ENCODE measurements around the gene PTPRD. TPM values are rescaled to one million over a fixed set of nuclear protein-coding genes. Genes with fewer than 3 reads are reported as not detected.

Gene PTPRD
- total and polyA plus RNA-seq, 9 of the 15 experiments (the other 6 are each of a cell fraction or from before 2014, with no cell fraction given): 0.11 TPM; not detected in 8

DNA sequence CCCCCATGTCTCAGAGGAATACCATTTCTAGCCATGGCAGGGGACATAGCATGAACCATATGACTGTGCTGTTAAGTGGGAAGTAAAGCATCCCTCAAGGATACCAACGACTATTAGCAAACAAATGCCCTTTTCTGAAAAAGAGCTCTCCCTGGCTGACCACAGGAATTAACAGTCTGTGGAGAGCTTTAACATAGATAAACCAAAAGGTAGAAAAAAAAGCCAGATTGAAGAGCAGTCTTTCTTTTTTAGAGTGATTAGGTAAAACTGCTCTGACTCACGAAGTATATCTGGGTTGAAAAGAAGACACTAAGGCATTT is 2280.5 kb downstream of the PTPRD start:
- BruUV-seq (replicated peaks): no TSS peak
- Histone ChIP-seq H4K20me1 (replicated peaks; ENCODE audit: control insufficient read depth, insufficient read depth, low read length) (no peaks in the 10 kb centered on the region), H3K9ac (ENCODE audit: insufficient read depth in 1 of 2, low read depth in 2 of 2, low read length in 2 of 2) (no peak overlapping the region), H3K4me3 (no peak overlapping the region), H3K79me2 (ENCODE audit: control insufficient read depth, insufficient read depth, low read length) (no peaks in the 10 kb centered on the region), H3K9me3 (replicated peaks; ENCODE audit: control insufficient read depth, insufficient read depth, low read depth, low read length) (no peaks in the 10 kb centered on the region), H3K4me2 (ENCODE audit: insufficient read depth, low read length) (no peak overlapping the region), H2AFZ (ENCODE audit: low read depth, low read length) (no peak overlapping the region), H3K27ac (ENCODE audit: extremely low read depth, low read depth, low read length) (no peak overlapping the region), H3K4me1 (replicated peaks in 1 of 2; ENCODE audit: control insufficient read depth in 2 of 2, insufficient read depth in 2 of 2, low read length in 2 of 2) (no peaks in the 10 kb centered on the region), H3K9me1 (ENCODE audit: control insufficient read depth, insufficient read depth, low read length) (no peaks in the 10 kb centered on the region), H3K27me3 (ENCODE audit: control insufficient read depth in 2 of 2, insufficient read depth in 2 of 2, low read length in 2 of 2) (no peaks in the 10 kb centered on the region), H3K36me3 (ENCODE audit: control insufficient read depth, insufficient read depth, low read length) (no peaks in the 10 kb centered on the region)
- intact Hi-C loops (cut with micrococcal nuclease): no loop called here
- CTCF ChIA-PET (ENCODE audit: low intra/inter-chr PET ratio): no interaction called here
- in situ Hi-C loops (cut with MboI): no loop called here
- ATAC-seq (no peak), FAIRE-seq (no peak), DNase-seq (ENCODE audit: extremely low read depth in 1 of 4, low spot score in 3 of 4) (no peak)
- POLR2A ChIA-PET: no interaction called here
- 0% methylated on average over 2 of the region's 2 CpGs for WGBS (ENCODE audit: insufficient coverage, low coverage, missing lambda C conversion rate)
- TF ChIP-seq NUFIP1 (IDR thresholded peaks at IDR 0.05; ENCODE audit: partially characterized antibody) (no peak), ZC3H4 (CRISPR knock-in tag; IDR thresholded peaks at IDR 0.05; ENCODE audit: borderline replicate concordance) (no peak), HMGN3 (IDR thresholded peaks at IDR 0.05; ENCODE audit: borderline replicate concordance, extremely low read depth, insufficient read length, low read depth, low read length) (no peak), XRCC5 (IDR thresholded peaks at IDR 0.05; ENCODE audit: low read depth, low read length) (no peak), HNRNPH1 (optimal IDR thresholded peaks at IDR 0.05; ENCODE audit: low read depth, low read length) (no peak)
- TF ChIP-seq, protein P1, sequence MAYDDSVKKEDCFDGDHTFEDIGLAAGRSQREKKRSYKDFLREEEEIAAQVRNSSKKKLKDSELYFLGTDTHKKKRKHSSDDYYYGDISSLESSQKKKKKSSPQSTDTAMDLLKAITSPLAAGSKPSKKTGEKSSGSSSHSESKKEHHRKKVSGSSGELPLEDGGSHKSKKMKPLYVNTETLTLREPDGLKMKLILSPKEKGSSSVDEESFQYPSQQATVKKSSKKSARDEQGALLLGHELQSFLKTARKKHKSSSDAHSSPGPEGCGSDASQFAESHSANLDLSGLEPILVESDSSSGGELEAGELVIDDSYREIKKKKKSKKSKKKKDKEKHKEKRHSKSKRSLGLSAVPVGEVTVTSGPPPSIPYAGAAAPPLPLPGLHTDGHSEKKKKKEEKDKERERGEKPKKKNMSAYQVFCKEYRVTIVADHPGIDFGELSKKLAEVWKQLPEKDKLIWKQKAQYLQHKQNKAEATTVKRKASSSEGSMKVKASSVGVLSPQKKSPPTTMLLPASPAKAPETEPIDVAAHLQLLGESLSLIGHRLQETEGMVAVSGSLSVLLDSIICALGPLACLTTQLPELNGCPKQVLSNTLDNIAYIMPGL (CRISPR knock-in tag; IDR thresholded peaks at IDR 0.05): no peak
- TF ChIP-seq, protein P2, sequence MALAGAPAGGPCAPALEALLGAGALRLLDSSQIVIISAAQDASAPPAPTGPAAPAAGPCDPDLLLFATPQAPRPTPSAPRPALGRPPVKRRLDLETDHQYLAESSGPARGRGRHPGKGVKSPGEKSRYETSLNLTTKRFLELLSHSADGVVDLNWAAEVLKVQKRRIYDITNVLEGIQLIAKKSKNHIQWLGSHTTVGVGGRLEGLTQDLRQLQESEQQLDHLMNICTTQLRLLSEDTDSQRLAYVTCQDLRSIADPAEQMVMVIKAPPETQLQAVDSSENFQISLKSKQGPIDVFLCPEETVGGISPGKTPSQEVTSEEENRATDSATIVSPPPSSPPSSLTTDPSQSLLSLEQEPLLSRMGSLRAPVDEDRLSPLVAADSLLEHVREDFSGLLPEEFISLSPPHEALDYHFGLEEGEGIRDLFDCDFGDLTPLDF (CRISPR knock-in tag; IDR thresholded peaks at IDR 0.05): no peak
